GM19099 (cell line): ENCODE measurements around the gene ABHD17B.

Source experiments
- POLR2A ChIP-seq: IDR thresholded peaks from 3 replicates; pipeline ENCODE4 v1.6.1; 2011; ENCODE audit warnings: low read depth; ENCODE audit not compliant: insufficient read length; ENCODE audit errors: extremely low read depth

The ABHD17B gene

GRCh38 chr9:71924576-71924975, 13.6 kb upstream of the ABHD17B start:
- no peak for TF ChIP-seq POLR2A

- TF ChIP-seq POLR2A: no peak
These were observed 10.3 kb upstream of the ABHD17B start for GRCh38 chr9:71921190-71921814.

GRCh38 chr9:71920456-71921189, 9.6 kb upstream of the ABHD17B start:
- TF ChIP-seq POLR2A: no peak

GRCh38 chr9:71918419-71918818, 7.4 kb upstream of the ABHD17B start:
- TF ChIP-seq POLR2A: no peak

GRCh38 chr9:71916834-71917534, 6.0 kb upstream of the ABHD17B start:
- no peak for TF ChIP-seq POLR2A

GRCh38 chr9:71915495-71915894, 4.5 kb upstream of the ABHD17B start:
- TF ChIP-seq POLR2A: no peak

GRCh38 chr9:71911908-71912335, 929 bp upstream of the ABHD17B start:
- no peak for TF ChIP-seq POLR2A

- no peak for TF ChIP-seq POLR2A
These were observed 338 bp downstream of the ABHD17B start for GRCh38 chr9:71910650-71911060.

- TF ChIP-seq POLR2A: no peak
These were observed 925 bp downstream of the ABHD17B start for GRCh38 chr9:71909887-71910649.

GRCh38 chr9:71908825-71909224, 2.2 kb downstream of the ABHD17B start:
- TF ChIP-seq POLR2A: no peak

GRCh38 chr9:71904076-71904475, 6.9 kb downstream of the ABHD17B start:
- no peak for TF ChIP-seq POLR2A

GRCh38 chr9:71901695-71902597, 9.0 kb downstream of the ABHD17B start:
- TF ChIP-seq POLR2A: no peak

- TF ChIP-seq POLR2A: no peak
These were observed 13.4 kb downstream of the ABHD17B start for GRCh38 chr9:71897577-71897976.

GRCh38 chr9:71896761-71897160, 14.2 kb downstream of the ABHD17B start:
- TF ChIP-seq POLR2A: no peak

GRCh38 chr9:71895955-71896354, 15.0 kb downstream of the ABHD17B start:
- TF ChIP-seq POLR2A: no peak

- TF ChIP-seq POLR2A: no peak
These were observed 15.9 kb downstream of the ABHD17B start for GRCh38 chr9:71895117-71895516.
